ENCODE measurements around the gene EVI5L.

EVI5L gene

DNA sequence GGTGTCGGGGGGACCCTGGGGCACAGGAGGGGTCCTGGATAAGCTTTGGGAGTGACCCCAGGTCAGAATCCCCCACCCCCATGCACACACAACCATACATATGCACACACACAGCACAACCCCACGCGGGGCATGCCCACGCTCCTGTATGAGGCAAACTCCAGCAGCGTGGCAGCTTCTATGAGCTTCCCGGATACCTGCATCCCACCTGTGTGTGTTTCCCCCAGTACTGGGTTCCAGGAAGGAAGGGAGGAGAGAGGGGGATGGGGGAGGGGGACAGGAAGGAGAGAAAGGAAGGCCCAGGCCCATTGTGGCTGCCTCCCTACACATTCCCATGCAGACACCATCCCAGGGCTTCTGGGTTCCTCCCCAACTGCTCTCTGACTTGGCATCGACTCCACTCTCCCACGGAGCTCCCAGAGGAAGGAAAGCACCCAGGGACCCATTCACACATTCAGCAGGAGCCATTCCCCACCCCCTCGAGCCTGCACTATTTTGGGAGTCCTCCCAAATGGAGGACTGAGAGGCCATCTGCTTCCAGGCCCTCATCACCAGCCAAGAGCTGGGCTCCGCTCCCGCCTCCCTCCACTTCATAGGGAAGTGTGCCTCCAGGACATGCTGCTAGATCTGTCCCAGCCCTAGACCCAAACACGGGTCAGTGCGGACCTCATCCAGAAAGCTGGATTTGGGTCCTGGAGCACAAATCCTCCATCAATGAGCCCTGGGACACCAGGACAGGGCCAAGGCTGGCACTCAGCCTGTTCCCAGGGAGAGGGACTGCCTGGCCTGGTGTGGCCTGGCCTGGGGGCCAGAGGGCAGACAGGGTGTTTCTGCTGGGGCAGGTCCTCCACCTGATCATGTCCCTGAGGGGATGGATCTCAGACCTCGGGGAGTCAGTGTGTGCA, 30.9 kb downstream of the EVI5L start:
- DNase-seq (ENCODE audit: low read depth), result no peak

- DNase-seq (ENCODE audit: low read depth), result no peak
Observed at GRCh38 chr19:7861619-7862412, 31.8 kb downstream of the EVI5L start.

GRCh38 chr19:7862413-7862951, 32.5 kb downstream of the EVI5L start:
- DNase-seq (ENCODE audit: low read depth), result peak; percentile 27

- DNase-seq (ENCODE audit: low read depth), result no peak
Observed at GRCh38 chr19:7863157-7863970, 33.3 kb downstream of the EVI5L start.

GRCh38 chr19:7863971-7864689, 34.1 kb downstream of the EVI5L start:
- no peak for DNase-seq (ENCODE audit: low read depth)

DNA sequence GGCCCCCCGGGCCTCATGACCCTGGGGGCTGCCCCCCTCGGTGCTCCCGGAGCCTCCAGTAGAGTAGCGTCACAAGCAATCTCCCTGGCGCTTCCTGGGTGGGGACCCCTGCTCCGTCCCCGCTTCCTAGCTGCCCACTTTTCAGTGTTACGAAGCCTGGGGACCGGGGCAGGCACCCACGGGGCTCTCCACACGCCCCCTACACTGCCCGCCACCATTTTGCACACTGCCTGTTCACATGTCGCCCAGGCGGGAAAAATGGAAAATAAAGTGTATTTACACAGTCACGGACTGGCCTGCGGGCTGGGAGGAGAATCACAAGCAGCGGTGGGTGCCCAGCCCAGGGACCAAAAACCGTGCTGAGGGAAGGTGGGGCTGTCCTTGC, 34.7 kb downstream of the EVI5L start:
- DNase-seq (ENCODE audit: low read depth), result no peak

DNA sequence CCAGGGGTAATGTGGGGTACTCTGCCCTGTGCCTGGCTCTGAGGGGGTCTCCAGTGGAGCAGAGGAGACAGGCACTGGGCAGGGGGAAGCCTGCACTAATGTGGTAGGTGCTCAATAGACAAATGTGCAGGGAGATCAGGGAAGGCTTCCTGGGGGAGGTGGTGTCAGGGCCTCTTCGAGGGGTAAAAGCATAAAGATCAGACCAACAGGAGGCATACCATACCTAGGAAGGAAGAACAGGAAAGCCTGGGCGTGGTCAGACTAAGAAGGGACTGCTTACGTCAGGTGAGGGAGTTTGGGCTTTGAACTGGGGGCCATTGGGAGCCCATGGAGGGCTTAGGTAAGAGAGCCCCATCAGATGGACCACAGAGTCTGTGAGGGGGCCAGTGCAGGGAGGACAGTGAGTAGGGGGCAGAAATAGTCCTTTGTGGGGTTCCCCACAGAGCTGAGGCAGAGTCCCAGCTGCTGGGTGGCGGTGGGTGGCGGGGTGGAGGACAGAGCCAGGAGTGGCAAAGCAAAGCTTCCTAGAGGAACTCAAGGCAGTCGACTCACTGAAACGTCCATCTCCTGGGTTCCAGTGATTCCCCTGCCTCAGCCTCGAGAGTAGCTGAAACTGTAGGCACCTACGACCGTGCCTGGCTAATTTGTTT, 35.4 kb downstream of the EVI5L start:
- no peak for DNase-seq (ENCODE audit: low read depth)

DNA sequence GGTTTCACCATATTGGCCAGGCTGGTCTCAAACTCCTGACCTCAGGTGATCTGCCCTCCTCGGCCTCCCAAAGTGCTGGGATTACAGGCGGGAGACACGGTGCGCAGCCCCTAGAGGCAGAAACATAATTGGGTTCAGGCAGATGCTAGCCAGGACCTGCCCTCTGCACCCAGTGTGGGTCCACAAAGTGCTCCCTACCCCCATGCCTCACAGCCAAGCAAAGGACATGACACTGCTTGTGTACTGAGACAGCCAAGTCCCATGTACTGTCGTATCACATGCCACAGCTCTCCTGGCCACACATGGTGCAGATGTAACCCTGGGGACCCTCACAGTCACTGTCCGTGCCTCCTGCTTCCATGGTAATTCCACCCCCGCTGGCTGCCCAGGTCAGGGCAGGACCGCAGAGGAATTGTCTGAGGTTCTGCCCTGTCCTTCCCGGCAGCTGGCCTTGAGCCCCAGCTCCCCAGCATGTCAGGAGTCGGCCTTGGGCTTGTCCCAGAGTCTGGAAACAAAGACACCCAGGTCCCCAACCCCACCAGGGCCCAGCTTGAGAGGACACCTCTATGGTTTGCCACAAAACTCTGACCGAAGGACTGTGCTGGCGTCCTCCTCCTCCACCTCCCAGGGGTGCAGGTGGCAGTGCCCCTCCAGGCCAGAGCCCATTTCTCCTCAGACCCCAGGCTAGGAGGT, 36.5 kb downstream of the EVI5L start:
- DNase-seq (ENCODE audit: low read depth), result no peak

DNA sequence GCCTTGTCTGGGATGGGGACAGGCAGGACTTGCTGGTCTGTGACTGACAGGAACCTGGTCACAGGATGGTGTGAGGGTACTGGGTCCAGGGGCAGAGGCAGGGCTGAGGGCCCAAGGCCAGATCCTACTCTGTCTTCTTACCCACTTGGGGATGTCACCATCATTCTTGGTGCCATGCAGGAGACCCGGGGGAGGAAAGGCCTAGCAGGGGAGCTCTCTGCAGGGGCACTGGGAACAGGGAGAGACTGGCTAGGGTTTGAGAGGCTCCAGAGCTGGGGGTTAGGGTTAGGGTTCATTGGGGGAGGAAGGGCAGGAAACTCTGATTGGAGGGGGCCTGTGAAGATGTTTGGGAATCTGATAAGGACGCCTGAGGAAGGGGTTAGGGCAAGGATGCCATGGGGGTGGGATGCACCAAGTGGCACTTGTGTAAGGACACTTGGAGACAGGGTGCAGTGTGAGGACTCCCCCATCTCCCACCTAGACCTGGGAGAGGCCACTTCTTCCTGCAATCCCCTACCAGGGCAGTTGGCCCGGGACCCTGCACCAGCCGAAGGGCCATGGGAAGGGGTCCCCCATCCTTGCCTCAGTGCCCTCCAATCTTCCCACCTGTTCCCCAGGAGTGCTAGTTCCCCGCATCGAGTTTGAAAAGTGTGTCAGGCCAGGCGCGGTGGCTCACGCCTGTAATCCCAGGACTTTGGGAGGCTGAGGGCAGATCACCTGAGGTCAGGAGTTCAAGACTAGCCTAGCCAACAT, 37.2 kb downstream of the EVI5L start:
- DNase-seq (ENCODE audit: low read depth), result no peak

- no peak for DNase-seq (ENCODE audit: low read depth)
Observed at GRCh38 chr19:7868326-7868670, 38.3 kb downstream of the EVI5L start.

GRCh38 chr19:7868671-7869452, 38.8 kb downstream of the EVI5L start:
- DNase-seq (ENCODE audit: low read depth), result peak; percentile 51

DNA sequence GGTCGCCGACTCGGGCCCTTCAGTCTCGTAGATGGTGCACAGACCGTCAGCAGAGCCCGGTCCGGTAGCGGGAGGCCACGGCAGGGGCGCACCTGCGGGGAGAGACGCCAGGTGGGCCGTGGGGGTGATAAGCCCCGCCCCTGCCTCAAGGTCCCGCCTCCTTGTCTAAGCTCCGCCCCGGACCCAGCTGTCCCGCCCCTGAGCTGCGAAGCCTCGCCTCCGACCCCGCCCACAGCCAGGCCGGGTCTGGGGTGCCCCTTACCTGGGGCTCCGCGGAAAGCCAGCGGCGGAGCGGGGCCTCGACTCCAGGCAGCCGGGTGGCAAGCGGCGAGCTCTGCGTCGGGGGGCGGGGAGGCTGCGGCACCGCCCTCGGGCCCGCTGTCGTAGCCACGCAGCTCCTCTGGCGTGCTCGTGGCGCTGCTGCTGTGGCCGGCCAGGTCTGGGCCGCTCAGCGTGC, 39.5 kb downstream of the EVI5L start:
- peak; percentile 70 for DNase-seq (ENCODE audit: low read depth)

DNA sequence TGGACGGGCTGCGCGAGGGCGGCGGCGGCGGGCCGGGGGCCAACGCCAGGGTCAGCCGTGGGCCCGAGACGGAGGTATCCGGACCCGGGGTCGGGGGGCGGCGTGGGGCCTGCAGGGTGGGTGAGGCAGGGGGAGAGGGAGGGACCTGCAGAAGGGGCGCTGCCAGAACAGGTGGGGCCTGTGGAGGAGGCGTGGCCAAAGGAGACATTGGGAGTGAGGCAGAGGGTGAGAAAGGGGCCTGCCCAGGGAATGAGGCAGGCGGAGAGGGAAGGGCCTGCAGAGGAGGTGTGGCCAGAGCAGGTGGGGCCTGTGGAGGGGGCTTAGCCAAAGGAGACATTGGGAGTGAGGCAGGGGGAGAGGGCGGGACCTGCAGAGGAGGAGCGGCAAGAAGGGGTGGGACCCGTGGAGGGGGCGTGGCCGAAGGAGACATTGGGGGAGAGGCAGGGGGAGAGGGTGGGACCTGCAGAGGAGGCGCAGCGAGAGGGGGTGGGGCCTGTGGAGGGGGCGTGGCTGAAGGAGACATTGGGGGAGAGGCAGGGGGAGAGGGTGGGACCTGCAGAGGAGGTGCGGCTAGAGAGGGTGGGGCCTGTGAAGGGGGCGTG, 40.0 kb downstream of the EVI5L start:
- DNase-seq (ENCODE audit: low read depth), result no peak

DNA sequence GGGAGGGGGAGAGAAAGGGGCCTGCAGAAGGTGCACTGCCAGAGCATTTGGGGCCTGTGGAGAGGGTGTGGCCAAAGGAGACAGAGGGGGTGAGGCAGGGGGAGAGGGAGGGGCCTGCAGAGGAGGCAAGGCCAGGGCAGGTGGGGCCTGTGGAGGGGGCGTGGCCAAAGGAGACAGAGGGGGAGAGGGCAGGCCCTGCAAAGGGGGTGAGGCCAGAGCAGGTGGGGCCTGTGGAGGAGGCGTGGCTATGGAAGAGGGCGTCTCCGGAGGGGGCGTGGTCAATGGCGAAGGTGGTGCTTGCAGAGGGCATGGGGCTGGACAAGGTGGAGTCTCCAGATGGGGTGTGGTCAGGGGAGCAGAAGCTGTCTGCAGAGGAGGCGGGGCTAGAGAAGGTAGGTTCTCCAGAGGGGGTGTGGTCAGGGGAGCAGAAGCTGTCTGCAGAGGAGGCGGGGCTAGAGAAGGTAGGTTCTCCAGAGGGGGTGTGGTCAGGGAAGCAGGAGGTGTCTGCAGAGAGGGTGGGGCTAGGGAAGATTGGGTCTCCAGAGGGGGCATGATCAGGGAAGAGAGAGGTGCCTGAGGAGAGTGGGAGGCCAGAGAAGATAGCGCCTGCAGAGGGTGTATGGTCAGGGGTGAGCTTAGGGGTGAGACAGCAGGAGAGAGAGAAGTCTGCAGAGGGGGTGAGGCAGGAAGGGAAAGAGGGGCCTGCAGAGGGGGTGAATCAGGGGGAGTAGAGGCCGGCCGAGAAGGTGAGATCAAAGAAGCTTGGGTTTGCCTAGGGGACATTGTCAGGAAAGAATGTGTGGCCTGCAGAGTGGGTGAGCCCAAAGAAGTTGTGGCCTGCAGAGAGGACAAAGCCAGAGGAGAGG, 40.8 kb downstream of the EVI5L start:
- no peak for DNase-seq (ENCODE audit: low read depth)

GRCh38 chr19:7871437-7872305, 41.7 kb downstream of the EVI5L start:
- peak; percentile 58 for DNase-seq (ENCODE audit: low read depth)
